GM12874 (cell line): Measurements from ENCODE around the gene SDF4.

Experiments
- TF ChIP-seq, protein P1 (sequence below): IDR thresholded peaks from 2 replicates; pipeline ENCODE4 v1.5.1; 2011; ENCODE audit warnings: low read depth, mild to moderate bottlenecking, control low read depth, low read length, moderate library complexity; ENCODE audit not compliant: insufficient read depth

The SDF4 gene

DNA sequence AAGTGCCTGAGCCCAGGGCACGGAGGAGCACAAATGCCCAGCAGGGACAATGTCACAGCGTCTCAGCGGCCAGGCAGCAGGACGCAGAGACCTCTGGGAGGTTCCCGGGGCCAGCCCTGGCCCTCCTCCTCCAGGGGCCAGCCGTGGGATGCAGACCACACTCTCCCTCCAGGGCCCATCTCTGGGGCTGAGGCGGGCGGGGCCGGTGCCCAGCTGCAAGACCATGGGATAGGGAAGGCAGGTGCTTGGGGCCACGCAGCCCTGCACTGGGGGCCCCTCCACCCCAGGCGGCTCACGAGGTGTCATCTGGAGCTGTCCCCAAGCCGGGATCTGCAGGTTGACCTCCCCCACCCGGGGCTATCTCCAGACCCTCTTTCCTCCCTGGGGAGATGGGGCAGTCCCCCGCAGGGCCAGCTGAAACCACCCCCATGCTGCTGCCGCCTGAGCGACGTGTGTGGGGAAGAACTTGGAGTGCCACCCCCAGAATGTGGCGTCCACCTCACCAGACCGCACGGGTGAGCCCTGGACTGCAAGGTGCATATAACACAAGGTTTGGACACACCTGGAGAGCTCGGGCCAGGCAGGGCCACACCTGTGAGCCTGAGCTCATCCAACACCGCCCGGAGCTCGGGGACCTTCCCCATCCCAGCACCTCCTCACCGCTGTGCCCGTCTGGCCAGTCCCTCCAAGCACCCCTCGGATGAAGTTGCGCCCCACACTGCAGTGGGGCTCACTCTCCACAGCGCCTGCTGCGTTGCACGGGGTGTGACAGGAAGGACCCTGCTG, 62.2 kb downstream of the SDF4 start:
- TF ChIP-seq, protein P1, sequence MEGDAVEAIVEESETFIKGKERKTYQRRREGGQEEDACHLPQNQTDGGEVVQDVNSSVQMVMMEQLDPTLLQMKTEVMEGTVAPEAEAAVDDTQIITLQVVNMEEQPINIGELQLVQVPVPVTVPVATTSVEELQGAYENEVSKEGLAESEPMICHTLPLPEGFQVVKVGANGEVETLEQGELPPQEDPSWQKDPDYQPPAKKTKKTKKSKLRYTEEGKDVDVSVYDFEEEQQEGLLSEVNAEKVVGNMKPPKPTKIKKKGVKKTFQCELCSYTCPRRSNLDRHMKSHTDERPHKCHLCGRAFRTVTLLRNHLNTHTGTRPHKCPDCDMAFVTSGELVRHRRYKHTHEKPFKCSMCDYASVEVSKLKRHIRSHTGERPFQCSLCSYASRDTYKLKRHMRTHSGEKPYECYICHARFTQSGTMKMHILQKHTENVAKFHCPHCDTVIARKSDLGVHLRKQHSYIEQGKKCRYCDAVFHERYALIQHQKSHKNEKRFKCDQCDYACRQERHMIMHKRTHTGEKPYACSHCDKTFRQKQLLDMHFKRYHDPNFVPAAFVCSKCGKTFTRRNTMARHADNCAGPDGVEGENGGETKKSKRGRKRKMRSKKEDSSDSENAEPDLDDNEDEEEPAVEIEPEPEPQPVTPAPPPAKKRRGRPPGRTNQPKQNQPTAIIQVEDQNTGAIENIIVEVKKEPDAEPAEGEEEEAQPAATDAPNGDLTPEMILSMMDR = no peak

DNA sequence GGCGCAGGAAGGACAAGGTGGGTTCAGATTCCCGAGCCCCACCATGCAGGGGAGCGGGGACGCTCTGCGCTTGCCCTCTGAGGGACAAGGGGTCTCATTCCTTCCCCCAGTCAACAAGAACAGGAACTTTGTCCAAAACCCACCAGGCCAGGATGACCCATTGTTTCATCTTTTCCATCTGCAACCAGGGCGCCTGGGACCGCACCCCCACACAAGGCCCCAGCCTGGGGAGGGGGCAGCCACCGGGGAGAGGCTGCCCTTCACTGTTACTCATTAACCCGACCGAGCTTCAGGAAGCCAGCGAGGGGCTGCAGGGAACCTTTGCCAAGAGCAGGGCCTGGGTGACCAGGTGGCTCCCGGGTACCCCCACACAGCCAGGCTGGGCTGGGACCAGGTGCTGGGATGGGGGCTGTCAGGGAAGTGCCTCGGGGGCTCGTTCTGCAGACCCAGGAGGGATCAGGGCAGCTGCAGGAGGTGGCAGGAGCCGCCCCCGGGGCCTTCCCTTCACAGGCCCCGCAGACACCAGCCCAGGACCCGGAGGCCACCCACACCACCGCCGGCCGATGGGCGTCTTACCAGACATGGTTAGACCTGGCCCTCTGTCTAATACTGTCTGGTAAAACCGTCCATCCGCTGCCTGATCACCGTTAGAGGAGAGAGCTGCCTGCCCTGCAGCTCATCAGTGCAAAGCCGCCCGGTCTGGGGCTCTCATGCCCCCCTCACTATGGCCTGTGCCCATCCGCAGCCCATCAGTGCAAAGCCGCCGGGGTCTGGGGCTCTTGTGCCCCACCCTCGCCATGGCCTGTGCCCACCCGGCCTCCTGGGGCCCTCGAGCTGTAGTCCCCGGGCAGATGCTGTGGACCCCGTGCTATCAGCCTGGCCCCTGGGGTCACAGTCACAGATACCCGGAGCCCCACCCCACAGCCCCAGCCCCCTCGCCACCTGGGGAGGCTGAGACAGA, 63.1 kb downstream of the SDF4 start:
- TF ChIP-seq, protein P1 = no peak

DNA sequence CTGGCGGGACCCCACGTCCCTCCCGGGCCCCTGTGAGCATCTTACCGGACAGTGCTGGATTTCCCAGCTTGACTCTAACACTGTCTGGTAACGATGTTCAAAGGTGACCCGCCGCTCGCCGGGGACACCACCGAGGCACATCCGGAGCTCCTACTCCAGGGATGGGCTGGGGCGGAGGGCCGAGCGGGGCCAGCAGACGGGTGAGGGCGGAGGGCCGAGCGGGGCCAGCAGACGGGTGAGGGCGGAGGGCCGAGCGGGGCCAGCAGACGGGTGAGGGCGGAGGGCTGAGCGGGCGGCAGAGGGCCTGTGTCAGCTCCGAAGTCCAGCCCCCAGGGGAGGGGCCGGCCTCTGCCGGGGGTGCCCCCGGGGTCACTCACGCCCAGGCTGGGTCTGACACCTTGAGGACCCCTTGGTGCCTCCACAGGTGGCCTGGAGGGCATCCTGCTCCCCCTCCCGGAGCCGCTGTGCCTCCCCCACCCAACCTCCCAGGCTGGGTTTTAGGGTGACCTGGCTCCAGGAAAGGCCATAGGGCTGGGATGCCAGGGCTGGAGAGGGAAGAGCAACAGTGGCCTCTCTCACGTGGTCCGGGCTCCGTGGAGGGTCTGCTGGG, 63.9 kb downstream of the SDF4 start:
- TF ChIP-seq, protein P1 = no peak

DNA sequence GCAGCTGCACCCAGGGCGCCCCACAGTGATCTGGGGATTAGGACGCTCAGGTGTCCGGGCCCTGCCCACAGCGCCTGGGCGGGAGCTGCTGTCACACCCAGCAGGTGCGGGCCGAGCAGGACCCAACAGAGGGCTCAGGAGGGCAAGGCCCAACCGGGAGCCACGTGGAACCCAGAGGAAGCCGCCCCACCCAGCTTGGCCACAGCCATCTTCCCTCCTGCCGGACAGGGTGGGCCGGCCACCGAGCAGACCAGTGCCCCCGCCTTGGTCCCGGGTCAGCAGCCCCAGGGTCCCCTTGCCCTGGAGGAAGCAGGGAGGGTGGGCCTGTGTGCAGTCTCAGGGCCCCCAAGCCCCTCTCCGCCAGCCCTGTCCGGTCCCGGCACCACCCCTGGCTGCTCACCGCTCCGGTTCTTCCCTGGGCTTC, 64.4 kb downstream of the SDF4 start:
- TF ChIP-seq, protein P1 = no peak
